ENCODE measurements around the gene CHST11. TPM values are rescaled to one million over a fixed set of nuclear protein-coding genes. Genes with fewer than 3 reads are reported as not detected.
A peak's percentile ranks its signal among the peaks of the same experiment; 100 is the strongest.

Gene CHST11
- total RNA-seq, 1 donor: 10.8 TPM

DNA sequence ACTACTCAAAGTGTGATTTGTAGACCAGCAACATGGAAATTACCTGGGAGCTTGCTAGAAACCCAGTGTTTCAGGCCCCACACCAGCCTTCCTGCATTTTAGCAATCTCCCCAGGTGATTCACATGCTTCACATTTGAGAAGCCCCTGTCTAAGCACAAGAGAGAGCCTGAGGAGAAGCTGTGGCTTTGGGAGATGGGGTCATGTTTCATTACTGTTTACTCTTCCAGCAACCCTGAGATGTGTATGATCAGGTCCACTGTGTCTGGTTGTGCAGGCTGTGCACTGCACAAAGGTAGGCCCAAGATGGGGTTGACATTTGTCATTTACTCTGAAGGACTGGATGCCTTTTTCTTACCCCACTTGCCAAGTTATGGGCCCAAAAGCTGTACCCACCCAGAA, 311.3 kb downstream of the CHST11 start:
- no peak overlapping the region for H3K4me3 ChIP-seq (ENCODE audit: low read depth, low read length)
- DNase-seq (ENCODE audit: low read depth): no peak
- TF ChIP-seq, protein P1, sequence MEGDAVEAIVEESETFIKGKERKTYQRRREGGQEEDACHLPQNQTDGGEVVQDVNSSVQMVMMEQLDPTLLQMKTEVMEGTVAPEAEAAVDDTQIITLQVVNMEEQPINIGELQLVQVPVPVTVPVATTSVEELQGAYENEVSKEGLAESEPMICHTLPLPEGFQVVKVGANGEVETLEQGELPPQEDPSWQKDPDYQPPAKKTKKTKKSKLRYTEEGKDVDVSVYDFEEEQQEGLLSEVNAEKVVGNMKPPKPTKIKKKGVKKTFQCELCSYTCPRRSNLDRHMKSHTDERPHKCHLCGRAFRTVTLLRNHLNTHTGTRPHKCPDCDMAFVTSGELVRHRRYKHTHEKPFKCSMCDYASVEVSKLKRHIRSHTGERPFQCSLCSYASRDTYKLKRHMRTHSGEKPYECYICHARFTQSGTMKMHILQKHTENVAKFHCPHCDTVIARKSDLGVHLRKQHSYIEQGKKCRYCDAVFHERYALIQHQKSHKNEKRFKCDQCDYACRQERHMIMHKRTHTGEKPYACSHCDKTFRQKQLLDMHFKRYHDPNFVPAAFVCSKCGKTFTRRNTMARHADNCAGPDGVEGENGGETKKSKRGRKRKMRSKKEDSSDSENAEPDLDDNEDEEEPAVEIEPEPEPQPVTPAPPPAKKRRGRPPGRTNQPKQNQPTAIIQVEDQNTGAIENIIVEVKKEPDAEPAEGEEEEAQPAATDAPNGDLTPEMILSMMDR (IDR thresholded peaks at IDR 0.05; ENCODE audit: insufficient read depth, low read length): no peak

DNA sequence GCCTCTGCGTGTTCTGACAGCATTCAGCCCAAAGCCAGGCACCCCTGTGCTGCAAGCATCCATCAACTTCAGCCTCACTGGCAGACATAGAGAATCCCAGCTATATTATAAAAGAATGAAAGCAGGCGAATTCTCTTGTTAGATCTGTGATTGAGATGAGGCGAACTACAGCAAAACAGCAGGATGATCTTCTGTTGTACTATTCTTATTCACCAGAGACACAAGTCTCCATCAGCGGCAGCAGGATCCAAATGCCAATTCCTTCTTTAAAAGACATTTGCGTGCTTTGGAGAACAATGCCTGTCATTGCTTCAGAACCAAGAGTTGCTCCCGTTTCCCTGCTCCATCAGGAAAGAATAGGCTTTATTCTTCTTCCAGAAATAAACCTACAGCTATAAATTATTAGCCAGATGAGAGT, 312.4 kb downstream of the CHST11 start:
- H3K4me3 ChIP-seq (ENCODE audit: low read depth, low read length): no peak overlapping the region
- no peak for DNase-seq (ENCODE audit: low read depth)
- TF ChIP-seq, protein P1 (IDR thresholded peaks at IDR 0.05; ENCODE audit: insufficient read depth, low read length): no peak

DNA sequence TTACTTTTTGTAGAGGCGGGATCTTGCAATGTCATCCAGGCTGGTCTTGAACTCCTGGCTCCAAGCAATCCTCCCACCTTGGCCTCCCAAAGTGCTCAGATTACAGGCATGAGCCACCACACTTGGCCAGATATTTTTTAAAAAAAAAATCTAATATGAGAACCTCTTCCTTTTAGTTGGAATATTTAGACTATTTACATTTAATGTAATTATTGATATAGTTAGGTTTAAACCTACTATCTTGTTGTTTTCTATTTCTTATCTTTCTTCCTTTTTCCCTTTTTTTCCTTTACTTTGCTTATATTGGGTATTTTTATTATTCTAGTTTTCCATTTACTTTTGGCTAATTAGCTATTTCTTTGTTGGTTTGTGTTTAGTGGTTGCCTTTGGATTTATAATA, 315.6 kb downstream of the CHST11 start:
- no peak for DNase-seq (ENCODE audit: low read depth)
- no peak overlapping the region for H3K4me3 ChIP-seq (ENCODE audit: low read depth, low read length)
- TF ChIP-seq, protein P1 (IDR thresholded peaks at IDR 0.05; ENCODE audit: insufficient read depth, low read length): no peak

DNA sequence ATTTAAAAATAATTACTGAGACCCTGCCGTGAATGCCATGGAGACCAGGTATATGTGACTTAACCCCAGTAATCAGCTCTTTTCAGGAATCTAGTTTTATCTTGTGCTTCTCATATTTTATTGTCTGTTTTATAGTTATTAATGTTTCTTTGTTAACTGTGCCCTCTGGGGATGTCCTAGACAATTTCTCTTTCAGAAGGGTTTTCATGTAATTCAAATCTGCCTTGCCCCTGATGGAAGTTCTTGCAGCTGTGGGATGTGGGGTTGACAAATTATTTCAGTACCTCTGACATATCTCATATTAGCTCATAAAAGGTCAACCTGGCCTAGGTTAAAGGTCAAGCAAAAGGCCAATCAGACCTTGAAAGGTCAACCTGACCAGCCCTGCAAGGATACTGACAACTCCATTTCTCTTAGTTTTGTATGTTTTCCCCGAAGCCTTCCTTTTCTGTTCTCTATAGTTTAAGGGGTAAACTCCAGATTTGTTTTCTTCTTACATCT, 319.0 kb downstream of the CHST11 start:
- no peak overlapping the region for H3K4me3 ChIP-seq (ENCODE audit: low read depth, low read length)
- no peak for DNase-seq (ENCODE audit: low read depth)
- TF ChIP-seq, protein P1 (IDR thresholded peaks at IDR 0.05; ENCODE audit: insufficient read depth, low read length): no peak

DNA sequence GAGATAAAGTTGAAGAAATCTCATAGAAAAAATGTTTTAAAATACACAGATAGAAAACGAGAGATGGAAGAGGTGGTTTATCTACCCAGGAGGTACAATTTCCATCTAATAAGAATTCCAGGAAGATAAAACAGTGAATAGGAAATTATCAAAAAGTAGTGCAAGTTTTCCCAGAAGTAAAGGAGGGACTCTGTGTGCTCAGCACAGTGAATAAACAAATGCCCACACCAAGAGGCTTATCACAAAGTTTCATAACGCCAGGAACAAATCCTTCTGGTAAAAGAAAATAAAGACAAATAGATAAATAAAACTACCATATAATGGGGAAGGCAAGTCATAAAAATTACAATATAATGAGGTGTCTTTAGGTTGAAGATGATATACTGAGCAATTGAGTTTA, 322.4 kb downstream of the CHST11 start:
- TF ChIP-seq, protein P1 (IDR thresholded peaks at IDR 0.05; ENCODE audit: insufficient read depth, low read length): no peak

DNA sequence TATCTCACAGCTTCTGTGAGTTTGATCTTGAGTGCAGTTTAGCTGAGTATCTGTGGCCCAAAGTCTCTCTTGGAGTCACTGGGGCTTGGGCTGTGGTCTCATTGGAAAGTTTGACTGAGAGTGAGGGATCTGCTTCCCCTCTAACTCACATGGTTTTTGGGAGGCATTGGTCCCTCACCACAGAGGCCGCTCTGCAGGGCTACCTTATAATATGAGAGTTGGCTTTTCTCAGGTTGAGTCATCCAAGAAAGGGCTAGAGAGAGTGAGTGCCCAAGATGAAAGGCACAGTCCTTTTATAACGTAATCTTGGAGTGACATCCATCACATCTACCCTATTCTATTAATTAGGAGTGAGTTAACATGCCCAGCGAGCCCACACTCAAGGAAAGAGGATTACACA, 325.5 kb downstream of the CHST11 start:
- no peak for DNase-seq (ENCODE audit: low read depth)
- TF ChIP-seq, protein P1 (IDR thresholded peaks at IDR 0.05; ENCODE audit: insufficient read depth, low read length): no peak
- no peak overlapping the region for H3K4me3 ChIP-seq (ENCODE audit: low read depth, low read length)

More for the DNA sequence above, 322.4 kb downstream of the CHST11 start:
- no peak for DNase-seq (ENCODE audit: low read depth)
- no peak overlapping the region for H3K4me3 ChIP-seq (ENCODE audit: low read depth, low read length)

DNA sequence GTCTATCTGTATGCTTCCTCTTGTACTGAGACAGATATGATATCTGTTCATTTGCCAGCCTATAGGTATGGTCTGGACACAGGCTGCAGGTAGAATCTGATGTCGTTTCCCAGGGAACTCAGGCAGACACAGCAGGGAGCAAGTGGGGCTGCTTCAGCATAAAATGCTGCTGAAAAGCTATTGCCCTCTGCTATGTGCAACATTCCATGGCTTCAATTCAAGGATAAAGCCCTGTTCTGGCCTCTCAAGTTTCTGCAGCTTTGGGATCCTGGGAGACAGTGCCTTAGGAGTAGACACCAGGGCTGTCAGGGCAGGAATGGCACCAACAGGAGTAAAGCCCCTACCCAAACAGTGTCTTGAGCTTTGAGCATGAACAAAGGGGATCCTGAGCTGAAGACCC, 327.8 kb downstream of the CHST11 start:
- H3K4me3 ChIP-seq (ENCODE audit: low read depth, low read length): no peak overlapping the region
- TF ChIP-seq, protein P1 (IDR thresholded peaks at IDR 0.05; ENCODE audit: insufficient read depth, low read length): no peak
- DNase-seq (ENCODE audit: low read depth): peak; percentile 27
